ENCODE results near the gene RRP1. TPM values are rescaled to one million over a fixed set of nuclear protein-coding genes. Genes with fewer than 3 reads are reported as not detected.

Gene RRP1
- total and polyA plus RNA-seq, 2 of the 13 experiments (the other 11 are each of a cell fraction or from before 2014, with no cell fraction given), result 20.1 to 35.1 TPM

GRCh38 chr21:43789276-43790009, at the start of gene RRP1 (continued):
- TF ChIP-seq ZNF513 (CRISPR knock-in tag; conservative IDR thresholded peaks at IDR 0.05), result no peak
- TF ChIP-seq ZNF556 (CRISPR knock-in tag; IDR thresholded peaks at IDR 0.05; ENCODE audit: borderline replicate concordance), result peak; percentile 58; the same call in 1 of the 2 replicates
- TF ChIP-seq SP1 (IDR thresholded peaks at IDR 0.05), result no peak
- peak; percentile 97 for TF ChIP-seq SP1 (CRISPR knock-in tag; IDR thresholded peaks at IDR 0.05)
- peak; percentile 82; the same call in 1 of the 2 replicates for TF ChIP-seq ZSCAN21 (CRISPR knock-in tag; IDR thresholded peaks at IDR 0.05; ENCODE audit: borderline replicate concordance)
- no peak for TF ChIP-seq GRHL1 (CRISPR knock-in tag; conservative IDR thresholded peaks at IDR 0.05)
- no peak; the same call in 1 of the 2 replicates for TF ChIP-seq SMARCC2 (IDR thresholded peaks at IDR 0.05)
- TF ChIP-seq ZNF629 (CRISPR knock-in tag; conservative IDR thresholded peaks at IDR 0.05), result no peak; the same call in 1 of the 2 replicates
- TF ChIP-seq DR1 (CRISPR knock-in tag; IDR thresholded peaks at IDR 0.05), result no peak; the same call in 1 of the 2 replicates
- no peak for TF ChIP-seq KLF9 (CRISPR knock-in tag; IDR thresholded peaks at IDR 0.05; ENCODE audit: low read depth)
- no peak for TF ChIP-seq ZNF674 (CRISPR knock-in tag; IDR thresholded peaks at IDR 0.05; ENCODE audit: low read depth)
- no peak for TF ChIP-seq ZNF879 (CRISPR knock-in tag; IDR thresholded peaks at IDR 0.05)
- peak; percentile 55; the same call in 1 of the 2 replicates for TF ChIP-seq ZNF124 (CRISPR knock-in tag; IDR thresholded peaks at IDR 0.05)
- TF ChIP-seq ARID5B (CRISPR knock-in tag; IDR thresholded peaks at IDR 0.05), result peak; percentile 47; the same call in 1 of the 2 replicates
- TF ChIP-seq SNAI1 (CRISPR knock-in tag; IDR thresholded peaks at IDR 0.05; ENCODE audit: borderline replicate concordance), result peak; percentile 64; the same call in 1 of the 2 replicates
- TF ChIP-seq KAT2B (IDR thresholded peaks at IDR 0.05; ENCODE audit: borderline replicate concordance, low read depth, low read length), result no peak
- TF ChIP-seq HOXA5 (CRISPR knock-in tag; IDR thresholded peaks at IDR 0.05), result no peak
- TF ChIP-seq ZNF225 (CRISPR knock-in tag; IDR thresholded peaks at IDR 0.05), result no peak
- TF ChIP-seq ZNF512B (CRISPR knock-in tag; IDR thresholded peaks at IDR 0.05; ENCODE audit: borderline replicate concordance), result no peak
